K562 (cell line): ENCODE measurements around the gene SGSH. TPM values are rescaled to one million over a fixed set of nuclear protein-coding genes. Genes with fewer than 3 reads are reported as not detected.

Experiments used
- ATAC-seq: fragments of 200-7000 bp; cut with Tn5 transposase; 3 replicates; pipeline ENCODE4 v1.9.1; 2020; ENCODE audit warnings: moderate library complexity
- BruUV-seq: library from RNA; stranded (reverse); fragments of 400-500 nt; replicated peaks from 2 replicates; lab custom pipeline; 2021; lab: Mats Ljungman, UMichigan
- CTCF ChIA-PET: fragments of 300-600 bp; formaldehyde crosslinking; extraction: SDS; loops from one replicate; lab custom pipeline; 2021; ENCODE audit warnings: low intra/inter-chr PET ratio; lab: Yijun Ruan, JAX
- POLR2A ChIA-PET: fragments of 300-600, 350-650 bp; sonication (Branson Sonifier 250); formaldehyde crosslinking; extraction: SDS; loops from one replicate; lab custom pipeline; 2021; ENCODE audit warnings: antibody characterized with exemption, inconsistent platforms; lab: Yijun Ruan, JAX
- DNase-seq, 4 experiments: peaks; one replicate each; pipeline versions ENCODE4 v3.0.0 to v3.0.0-alpha.2; 2011 to 2018; ENCODE audit warnings: low spot score in 3 of 4, mixed read lengths in 3 of 4; ENCODE audit errors: extremely low read depth in 1 of 4
- FAIRE-seq: peaks from 2 replicates; lab custom pipeline; 2011; peaks lifted over from hg19 to GRCh38; lab: Jason Lieb, UNC
- H2AFZ ChIP-seq: 2 replicates; pipeline ENCODE4 v1.6.0; 2011; ENCODE audit warnings: low read depth, low read length, control low read depth, inconsistent platforms
- H3K27ac ChIP-seq: fragments of 200-600 bp; 3 replicates; pipeline ENCODE4 v1.8.0; 2011; ENCODE audit warnings: low read depth, mild to moderate bottlenecking, control low read depth, inconsistent platforms, low read length, moderate library complexity, mixed read lengths; ENCODE audit errors: extremely low read depth
- H3K27me3 ChIP-seq, 2 experiments: fragments of 300-600 bp in 1 of 2; 2 replicates in 1 of 2; 3 replicates in 1 of 2; pipeline versions ENCODE4 v1.6.0 to v1.8.0; 2011; ENCODE audit warnings: inconsistent platforms in 2 of 2, low read length in 2 of 2, mild to moderate bottlenecking in 1 of 2, mixed read lengths in 1 of 2, moderate library complexity in 1 of 2; ENCODE audit not compliant: control insufficient read depth in 2 of 2, insufficient read depth in 2 of 2
- H3K36me3 ChIP-seq: fragments of 300-600 bp; 3 replicates; pipeline ENCODE4 v1.8.0; 2011; ENCODE audit warnings: mild to moderate bottlenecking, low read length, inconsistent platforms; ENCODE audit not compliant: control insufficient read depth, insufficient read depth
- H3K4me1 ChIP-seq, 2 experiments: fragments of 200-600 bp in 1 of 2; replicated peaks in 1 of 2; 2 replicates in 1 of 2; 3 replicates in 1 of 2; pipeline versions ENCODE4 v1.5.1 to v1.8.0; 2011; ENCODE audit warnings: inconsistent platforms in 2 of 2, low read length in 2 of 2, mild to moderate bottlenecking in 1 of 2, mixed read lengths in 1 of 2, moderate library complexity in 1 of 2; ENCODE audit not compliant: control insufficient read depth in 2 of 2, insufficient read depth in 2 of 2
- H3K4me2 ChIP-seq: 2 replicates; pipeline ENCODE4 v1.6.1; 2011; ENCODE audit warnings: low read length, control low read depth, inconsistent platforms, mixed read lengths; ENCODE audit not compliant: insufficient read depth
- H3K4me3 ChIP-seq: fragments of 200-600 bp; sonication (generic), shearing (Covaris generic); 2 replicates; pipeline ENCODE4 v1.5.1; 2016; ENCODE audit warnings: control low read depth, inconsistent platforms
- H3K79me2 ChIP-seq: fragments of 200-600 bp; 3 replicates; pipeline ENCODE4 v1.8.0; 2011; ENCODE audit warnings: low read length, inconsistent platforms; ENCODE audit not compliant: control insufficient read depth, insufficient read depth
- H3K9ac ChIP-seq, 2 experiments: 2 replicates each; pipeline versions ENCODE4 v1.6.0 to v1.6.1; 2011; ENCODE audit warnings: low read depth in 2 of 2, low read length in 2 of 2, control low read depth in 1 of 2, inconsistent platforms in 1 of 2, mild to moderate bottlenecking in 1 of 2, mixed read lengths in 1 of 2; ENCODE audit not compliant: insufficient read depth in 1 of 2
- H3K9me1 ChIP-seq: one replicate; pipeline ENCODE4 v1.6.0; 2011; ENCODE audit warnings: inconsistent platforms, mild to moderate bottlenecking, low read length, moderate library complexity; ENCODE audit not compliant: control insufficient read depth, insufficient read depth
- H3K9me3 ChIP-seq: replicated peaks from 2 replicates; pipeline ENCODE4 v1.5.1; 2011; ENCODE audit warnings: low read depth, low read length, inconsistent platforms; ENCODE audit not compliant: control insufficient read depth, insufficient read depth
- H4K20me1 ChIP-seq: replicated peaks from 2 replicates; pipeline ENCODE4 v1.6.1; 2011; ENCODE audit warnings: low read length, inconsistent platforms, mixed read lengths; ENCODE audit not compliant: control insufficient read depth, insufficient read depth
- ARNT ChIP-seq, 2 experiments: fragments of 450-650 bp; IDR thresholded peaks; 2 replicates each; pipeline ENCODE4 v1.6.1; 2016; ENCODE audit warnings: mild to moderate bottlenecking in 1 of 2
- CBFA2T3 ChIP-seq: fragments of 450-650 bp; IDR thresholded peaks from 2 replicates; pipeline ENCODE4 v1.6.1; 2017
- MTA1 ChIP-seq: fragments of 450-650 bp; IDR thresholded peaks from 2 replicates; pipeline ENCODE4 v1.6.1; 2017; ENCODE audit warnings: borderline replicate concordance
- PRPF4 ChIP-seq: fragments of 200-400 bp; formaldehyde crosslinking; IDR thresholded peaks from one replicate; pipeline ENCODE4 v1.6.1; 2017; ENCODE audit warnings: low read length, low read depth, mild to moderate bottlenecking; ENCODE audit not compliant: insufficient read depth, poor library complexity, severe bottlenecking
- SP1 ChIP-seq: sonication (generic); formaldehyde crosslinking; IDR thresholded peaks from 2 replicates; pipeline ENCODE4 v1.8.1; 2022; ENCODE audit warnings: mild to moderate bottlenecking, missing genetic modification reagents
- TAF9B ChIP-seq: fragments of 450-650 bp; IDR thresholded peaks from 2 replicates; pipeline ENCODE4 v1.6.1; 2018; ENCODE audit warnings: mild to moderate bottlenecking; ENCODE audit not compliant: partially characterized antibody
- ZNF655 ChIP-seq: fragments of 250-450 bp; sonication (Bioruptor Pico); IDR thresholded peaks from 2 replicates; pipeline ENCODE4 v1.5.0; 2021
- WGBS: fragments of 100-300 bp; shearing (Covaris generic); methylation state at CpG from one replicate; pipeline ENCODE4 v1.1.6; 2016; ENCODE audit warnings: low coverage, mixed read lengths; ENCODE audit not compliant: insufficient coverage; ENCODE audit errors: missing lambda C conversion rate; 5-methylcytosine and 5-hydroxymethylcytosine counted together
- in situ Hi-C: fragments of 300-500 bp; cut with MboI; formaldehyde crosslinking; loops from 4 replicates; pipeline ENCODE4 v1.15.0; 2018; ENCODE audit warnings: inconsistent platforms, mixed read lengths
- intact Hi-C: fragments of 100-400 bp; cut with micrococcal nuclease; formaldehyde crosslinking; loops from 2 replicates; pipeline ENCODE4 v1.14.2; 2022
- polyA plus RNA-seq, 8 experiments: library from polyadenylated mRNA; depleted of rRNA in 4 of 8; stranded (reverse) in 5 of 8; unstranded in 3 of 8; fragments of >200 nt; fragmentation: Nextera tagmentation in 2 of 8; fragmentation: Illumina TruSeq in 1 of 8; extraction: Ambion mirVana in 2 of 8; extraction: Trizol in 1 of 8; gene quantifications; 2 replicates each; pipeline versions ENCODE4 v1.2.1 to v1.2.3, GENCODE V29; 2011 to 2014; ENCODE audit warnings: inconsistent platforms in 1 of 8, missing spikeins in 1 of 8
- total RNA-seq, 7 experiments: library from RNA; depleted of rRNA in 6 of 7; stranded (reverse); fragments of >200 nt in 6 of 7; fragmentation: Illumina TruSeq in 2 of 7; extraction: Trizol in 2 of 7; gene quantifications; 2 replicates each; pipeline versions ENCODE4 v1.2.1 to v1.2.3, GENCODE V29; 2011 to 2021; ENCODE audit warnings: low replicate concordance in 1 of 7
- TF ChIP-seq, protein P1 (sequence below): fragments of 450-650 bp; formaldehyde crosslinking; IDR thresholded peaks from 2 replicates; pipeline ENCODE4 v1.4.0; 2022; ENCODE audit warnings: mild to moderate bottlenecking, moderate library complexity

Gene SGSH
- total and polyA plus RNA-seq, 9 of the 15 experiments (the other 6 are each of a cell fraction or from before 2014, with no cell fraction given) = 0.25 to 15.7 (median 4.9) TPM

DNA sequence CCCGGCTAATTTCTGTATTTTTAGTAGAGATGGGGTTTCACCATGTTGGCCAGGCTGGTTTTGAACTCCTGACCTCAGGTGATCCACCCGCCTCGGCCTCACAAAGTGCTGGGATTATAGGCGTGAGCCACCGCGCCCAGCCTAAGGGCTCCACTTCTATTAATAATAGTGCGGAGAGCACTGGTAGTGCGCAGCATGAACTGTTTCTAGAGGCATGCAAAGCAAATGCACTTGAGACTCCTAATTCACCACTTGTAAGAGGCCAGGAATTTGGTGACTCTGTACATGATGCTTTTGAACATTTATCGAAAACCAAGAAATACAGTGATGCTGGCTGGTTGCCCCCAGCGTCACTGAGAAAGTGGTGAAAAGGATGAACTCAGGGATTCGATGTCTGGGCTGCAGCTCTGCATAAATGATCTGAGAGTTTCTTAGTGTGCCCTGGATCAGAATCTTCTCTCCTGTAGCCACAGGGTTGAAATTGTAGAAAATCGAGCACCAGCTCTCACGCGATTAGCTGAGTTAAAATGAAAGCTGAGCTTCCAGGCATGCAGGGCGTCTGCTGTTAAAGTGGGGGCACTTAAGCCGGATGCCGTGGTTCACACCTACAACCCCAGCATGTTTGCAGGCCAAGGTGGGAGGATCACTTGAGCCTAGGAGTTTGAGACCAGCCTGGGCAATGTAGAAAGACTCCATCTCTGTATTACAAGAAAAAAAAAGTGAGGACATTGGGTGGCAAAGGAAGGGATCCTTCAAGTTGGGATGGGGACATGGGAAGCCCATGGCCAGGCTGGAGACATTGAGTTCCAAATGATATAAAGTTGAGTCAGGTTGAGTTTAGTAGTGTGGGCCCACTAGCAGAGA, 45.3 kb upstream of the SGSH start:
- no peak overlapping the region for H3K27ac ChIP-seq
- in situ Hi-C loops (no loop called here), intact Hi-C loops (no loop called here)
- H3K79me2 ChIP-seq = peaks cover 20% of the 10 kb centered on the region; the same call in 2 of the 3 replicates
- H3K9me3 ChIP-seq = no peaks in the 10 kb centered on the region
- TF ChIP-seq ARNT (IDR thresholded peaks at IDR 0.05) (no peak), TAF9B (no peak), SP1 (CRISPR knock-in tag) (no peak), ZNF655 (CRISPR knock-in tag) (no peak), CBFA2T3 (no peak), PRPF4 (no peak), MTA1 (no peak)
- TF ChIP-seq, protein P1, sequence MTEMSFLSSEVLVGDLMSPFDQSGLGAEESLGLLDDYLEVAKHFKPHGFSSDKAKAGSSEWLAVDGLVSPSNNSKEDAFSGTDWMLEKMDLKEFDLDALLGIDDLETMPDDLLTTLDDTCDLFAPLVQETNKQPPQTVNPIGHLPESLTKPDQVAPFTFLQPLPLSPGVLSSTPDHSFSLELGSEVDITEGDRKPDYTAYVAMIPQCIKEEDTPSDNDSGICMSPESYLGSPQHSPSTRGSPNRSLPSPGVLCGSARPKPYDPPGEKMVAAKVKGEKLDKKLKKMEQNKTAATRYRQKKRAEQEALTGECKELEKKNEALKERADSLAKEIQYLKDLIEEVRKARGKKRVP (CRISPR knock-in tag) = no peak
- ChIA-PET CTCF (no interaction called here), POLR2A (no interaction called here)
- no peaks in the 10 kb centered on the region for H4K20me1 ChIP-seq
- H3K9ac ChIP-seq = no peak overlapping the region
- no peak overlapping the region for H3K4me2 ChIP-seq
- DNase-seq (no peak), ATAC-seq (no peak), FAIRE-seq (no peak)
- 92% methylated on average over 17 of the region's 17 CpGs for WGBS
- H2AFZ ChIP-seq = no peak overlapping the region
- no peaks in the 10 kb centered on the region for H3K27me3 ChIP-seq
- no TSS peak for BruUV-seq
- H3K4me1 ChIP-seq = peaks cover 20 to 41% of the 10 kb centered on the region in 2 experiments
- H3K4me3 ChIP-seq = no peak overlapping the region
- no peaks in the 10 kb centered on the region for H3K9me1 ChIP-seq
- H3K36me3 ChIP-seq = peaks cover 26% of the 10 kb centered on the region; the same call in 2 of the 3 replicates
